NCI-H2029 (cell line): Measurements from ENCODE around the gene PTPRF.
A peak's percentile ranks its signal among the peaks of the same experiment; 100 is the strongest.
"Not testable (repeated sequence)": the region's sequence is repeated elsewhere in the genome, so short reads cannot be mapped to it uniquely, and the experiment has no call there.

ENCODE experiments used
- DNase-seq: peaks from one replicate; lab custom pipeline; 2025; lab: John Stamatoyannopoulos, UW

PTPRF gene

DNA sequence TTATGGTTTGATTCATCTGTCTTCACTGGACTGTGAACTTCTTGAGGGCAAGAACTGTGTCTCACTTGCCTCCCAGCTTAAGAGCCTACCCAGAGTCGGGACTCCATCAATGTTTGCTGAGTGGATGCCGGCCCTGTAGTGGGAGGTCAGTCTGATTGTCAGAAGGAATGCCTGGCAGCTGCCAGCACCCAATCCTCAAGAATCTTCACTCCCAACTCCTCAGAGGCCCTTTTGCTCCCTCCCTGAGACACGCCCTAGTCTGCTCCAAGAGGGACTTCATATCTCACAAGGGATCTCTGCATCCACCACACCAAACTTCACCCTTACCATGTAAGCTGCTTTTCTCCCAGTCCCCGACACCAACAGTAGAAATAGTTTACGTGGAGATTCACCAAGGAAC is 104.0 kb downstream of the PTPRF start:
- DNase-seq = no peak

DNA sequence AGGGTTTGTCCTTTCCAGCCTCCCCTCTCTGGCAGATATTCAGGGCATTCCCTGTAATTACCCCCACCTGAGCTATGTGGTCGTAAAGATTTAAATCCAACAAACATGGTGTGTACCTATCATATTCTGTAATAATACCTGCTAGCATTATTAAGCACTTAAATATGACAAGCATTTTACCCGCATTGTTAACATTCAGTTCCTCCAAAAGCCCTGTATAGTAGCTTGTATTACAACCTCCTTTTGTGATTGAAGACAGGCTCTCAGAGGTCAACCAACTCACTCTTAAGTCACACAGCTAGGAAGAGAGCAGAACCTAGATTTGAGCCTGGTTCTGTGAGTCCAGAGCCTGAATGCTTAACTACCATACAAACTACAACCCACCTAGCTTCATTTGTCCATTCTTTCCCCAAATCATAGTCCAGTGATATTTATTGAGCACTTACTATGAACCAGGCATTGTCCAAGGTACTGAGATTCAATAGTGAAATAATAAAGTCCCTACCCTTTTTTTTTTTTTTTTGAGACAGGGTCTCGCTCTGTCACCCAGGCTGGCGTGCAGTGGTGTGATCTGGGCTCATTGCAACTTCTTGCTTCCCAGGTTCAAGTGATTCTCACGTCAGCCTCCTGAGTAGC is 105.4 kb downstream of the PTPRF start:
- no peak for DNase-seq

DNA sequence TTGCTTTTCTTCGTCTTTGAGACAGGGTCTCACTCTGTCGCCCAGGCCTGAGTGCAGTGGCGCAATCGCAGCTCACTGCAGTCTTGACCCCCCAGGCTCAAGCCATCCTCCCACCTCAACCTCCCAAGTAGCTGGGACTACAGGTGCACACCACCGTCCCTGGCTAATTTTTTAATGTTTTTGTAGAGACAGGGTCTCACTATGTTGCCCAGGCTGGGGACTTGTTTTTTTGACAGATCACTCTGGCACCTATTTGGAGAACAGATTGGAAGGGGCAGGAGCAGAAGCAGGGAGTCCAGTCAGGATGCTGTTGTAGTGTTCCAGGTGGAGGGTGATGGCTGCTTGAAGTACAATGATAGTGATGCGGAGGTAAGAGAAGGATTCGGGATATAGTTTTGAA is 106.6 kb downstream of the PTPRF start:
- DNase-seq = no peak

DNA sequence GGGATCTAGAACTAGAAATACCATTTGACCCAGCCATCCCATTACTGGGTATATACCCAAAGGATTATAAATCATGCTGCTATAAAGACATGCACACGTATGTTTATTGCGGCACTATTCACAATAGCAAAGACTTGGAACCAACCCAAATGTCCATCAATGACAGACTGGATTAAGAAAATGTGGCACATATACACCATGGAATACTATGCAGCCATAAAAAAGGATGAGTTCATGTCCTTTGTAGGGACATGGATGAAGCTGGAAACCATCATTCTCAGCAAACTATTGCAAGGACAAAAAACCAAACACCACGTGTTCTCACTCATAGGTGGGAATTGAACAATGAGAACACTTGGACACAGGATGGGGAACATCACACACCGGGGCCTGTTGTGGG is 107.7 kb downstream of the PTPRF start:
- not testable (repeated sequence) for DNase-seq

DNA sequence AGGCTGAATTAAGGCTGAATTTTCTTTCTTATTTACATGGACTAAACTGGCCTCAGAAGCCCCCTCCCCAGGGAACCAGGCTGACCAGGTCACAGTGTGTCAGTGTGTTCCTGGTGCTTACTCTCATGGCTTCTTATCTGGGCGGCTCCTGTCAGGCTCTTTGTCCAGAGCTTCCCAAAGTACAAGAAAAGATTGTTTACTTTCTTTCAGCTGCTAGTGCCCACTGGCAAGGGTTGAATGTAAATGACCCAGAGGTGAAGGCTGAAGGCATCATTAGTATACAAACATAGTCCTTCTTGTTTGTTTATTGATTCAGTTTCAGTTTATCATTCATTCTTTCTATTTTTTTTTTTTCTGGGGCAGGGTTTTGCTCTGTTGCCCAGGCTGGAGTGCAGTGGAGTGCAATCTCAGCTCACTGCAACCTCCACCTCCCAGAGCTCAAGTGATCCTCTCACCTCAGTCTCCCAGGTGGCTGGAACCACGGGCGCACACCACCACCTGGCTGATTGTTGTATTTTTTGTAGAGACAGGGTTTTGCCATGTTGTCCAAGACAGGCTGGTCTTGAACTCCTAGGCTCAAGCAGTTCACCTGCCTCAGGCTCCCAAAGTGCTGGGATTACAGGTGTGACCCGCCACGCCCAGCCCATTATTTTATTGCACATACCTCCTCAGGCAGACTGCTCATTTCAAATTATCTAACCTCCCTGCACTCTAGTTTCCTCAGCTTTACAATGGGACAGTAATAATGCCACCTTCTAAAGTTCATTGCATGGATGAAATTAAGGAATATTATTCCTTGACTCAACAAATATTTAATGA is 109.5 kb downstream of the PTPRF start:
- DNase-seq = peak; percentile 63

DNA sequence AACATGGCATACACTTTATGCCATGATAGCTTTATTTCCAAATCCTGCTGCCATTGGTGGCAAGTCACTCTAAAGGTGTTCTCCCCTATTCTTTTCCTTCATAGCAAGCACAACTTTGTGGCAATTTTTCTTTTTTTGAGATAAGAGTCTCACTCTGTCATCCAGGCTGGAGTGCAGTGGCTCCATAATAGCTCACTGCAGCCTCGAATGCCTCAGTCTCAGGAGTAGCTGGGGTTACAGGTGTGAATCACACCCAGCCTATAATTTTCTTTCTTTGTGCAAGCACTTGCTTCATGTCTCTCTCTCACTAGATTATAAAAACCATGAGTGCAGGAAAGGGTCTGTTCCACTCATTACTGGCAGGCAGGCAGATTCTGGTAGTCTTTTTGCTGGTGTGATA is 113.9 kb downstream of the PTPRF start:
- DNase-seq = no peak

DNA sequence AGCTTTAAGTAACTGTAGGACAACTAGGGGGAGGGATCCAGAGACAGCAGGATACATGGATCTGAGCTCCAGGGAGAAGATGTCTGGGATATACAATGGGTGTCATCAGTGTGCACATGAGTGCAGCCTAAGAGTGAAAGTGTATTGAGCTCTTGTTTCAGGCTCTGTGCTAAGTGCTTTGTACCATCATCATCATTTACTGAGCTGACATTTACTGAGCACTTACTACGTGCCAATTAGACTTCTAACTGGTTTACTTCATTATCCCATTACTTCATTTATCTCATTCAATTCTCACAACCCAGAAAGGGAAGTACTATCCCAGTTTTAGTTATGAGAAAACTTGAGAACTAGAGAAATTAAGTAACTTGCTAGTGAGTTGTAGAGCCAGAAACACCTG is 114.8 kb downstream of the PTPRF start:
- no peak for DNase-seq

DNA sequence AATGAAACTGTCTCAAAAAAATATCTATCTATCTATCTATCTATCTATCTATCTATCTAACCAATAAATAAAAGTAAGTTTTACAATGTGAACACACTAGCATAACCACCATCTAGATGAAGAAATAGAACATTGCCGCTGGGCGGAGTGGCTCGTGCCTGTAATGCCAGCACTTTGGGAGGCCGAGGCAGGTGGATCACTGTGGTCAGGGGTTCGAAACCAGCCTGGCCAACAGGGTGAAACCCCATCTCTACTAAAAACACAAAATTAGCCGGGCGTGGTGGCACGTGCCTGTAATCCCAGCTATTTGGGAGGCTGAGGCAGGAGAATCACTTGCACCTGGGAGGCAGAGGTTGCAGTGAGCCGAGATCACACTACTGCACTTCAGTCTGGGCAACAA is 116.6 kb downstream of the PTPRF start:
- not testable (repeated sequence) for DNase-seq

DNA sequence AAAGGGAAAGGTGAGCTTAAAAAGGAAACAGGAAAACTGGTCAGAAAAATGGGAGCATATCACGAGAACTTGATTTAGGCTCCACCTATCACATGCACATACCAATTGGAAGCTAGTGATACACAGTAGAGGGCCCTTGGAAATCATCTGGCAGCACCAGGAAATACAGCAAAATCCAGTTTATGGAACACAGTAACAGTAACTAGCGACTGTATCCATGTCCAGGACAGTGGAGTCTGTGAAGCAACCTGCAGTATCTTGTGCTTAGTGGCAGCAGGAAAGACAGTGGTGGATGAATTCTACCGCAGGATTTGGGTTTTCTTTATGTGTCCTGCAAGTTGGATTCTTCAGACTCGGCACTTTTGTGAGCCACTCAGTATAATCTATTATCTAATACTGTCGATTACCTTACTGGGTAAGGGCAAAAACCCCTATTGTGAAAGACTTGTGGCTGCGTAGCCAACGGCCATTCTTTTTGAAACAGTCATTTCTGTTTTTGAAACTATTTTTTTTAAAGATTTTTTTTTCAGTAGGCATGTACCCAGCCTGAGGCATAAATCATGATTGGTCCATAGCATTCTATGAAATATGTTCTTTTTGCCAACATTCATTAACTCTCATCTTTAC is 117.7 kb downstream of the PTPRF start:
- DNase-seq = peak; percentile 14

DNA sequence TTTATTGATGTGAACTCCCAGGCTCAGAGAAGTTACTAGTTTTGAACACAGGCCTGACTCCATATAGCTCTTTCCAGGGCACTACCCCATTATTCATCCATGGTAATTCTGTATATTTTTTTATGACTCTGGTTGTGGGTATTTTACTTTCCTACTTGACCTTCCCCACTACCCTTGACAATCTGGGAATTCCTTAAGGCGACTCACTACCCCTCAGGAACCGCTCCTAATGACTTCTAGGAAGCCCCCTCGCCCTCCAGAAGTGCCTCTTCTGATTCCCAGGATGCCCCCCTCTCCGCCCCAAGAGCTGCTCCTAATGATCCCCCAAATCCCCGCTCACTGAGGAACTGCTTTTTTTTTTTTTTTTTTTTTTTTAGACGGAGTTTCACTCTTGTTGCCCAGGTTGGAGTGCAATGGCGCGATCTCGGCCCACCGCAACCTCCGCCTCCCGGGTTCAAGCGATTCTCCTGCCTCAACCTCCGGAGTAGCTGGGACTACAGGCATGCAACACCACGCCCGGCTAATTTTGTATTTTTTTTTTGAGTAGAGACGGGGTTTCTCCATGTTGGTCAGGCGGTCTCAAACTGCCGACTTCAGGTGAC is 118.3 kb downstream of the PTPRF start:
- no peak for DNase-seq

DNA sequence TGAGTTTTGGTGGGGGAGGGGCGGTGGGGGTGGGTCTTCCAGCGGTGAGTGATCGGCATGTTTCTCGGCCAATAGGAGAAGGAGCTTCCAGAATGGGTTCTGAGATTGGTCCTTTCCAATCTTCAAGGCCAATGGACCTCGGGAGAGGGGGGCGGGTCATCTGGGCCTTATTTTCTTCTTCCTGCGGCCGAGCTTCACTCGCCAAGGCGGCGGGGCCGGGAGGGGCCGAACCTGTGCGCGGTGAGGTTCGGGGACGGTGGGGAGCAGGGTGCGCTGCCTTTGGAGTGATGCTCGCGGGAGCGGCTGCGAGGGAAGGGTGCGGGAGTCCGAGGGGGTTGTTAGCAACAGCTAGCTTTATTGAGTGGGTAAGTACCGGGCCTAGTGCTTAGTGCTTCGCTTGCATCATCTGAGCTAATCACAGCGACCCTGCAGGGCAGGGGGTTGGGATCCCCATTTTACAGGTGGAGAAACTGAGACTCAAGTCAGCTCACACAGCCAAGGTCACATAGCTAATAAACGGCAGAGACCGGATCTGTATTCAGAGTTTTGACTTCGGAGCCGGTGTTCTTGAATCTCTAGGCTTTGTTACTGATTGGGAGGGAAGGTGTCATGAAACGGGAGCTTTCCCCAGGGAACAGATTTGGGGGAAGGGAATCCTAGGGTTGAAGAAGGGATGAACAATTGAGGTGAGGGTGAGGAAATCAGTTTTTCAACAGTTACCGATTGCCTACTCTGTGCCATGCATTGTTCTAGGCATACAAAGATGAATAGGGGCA is 119.8 kb downstream of the PTPRF start:
- peak; percentile 99 for DNase-seq

DNA sequence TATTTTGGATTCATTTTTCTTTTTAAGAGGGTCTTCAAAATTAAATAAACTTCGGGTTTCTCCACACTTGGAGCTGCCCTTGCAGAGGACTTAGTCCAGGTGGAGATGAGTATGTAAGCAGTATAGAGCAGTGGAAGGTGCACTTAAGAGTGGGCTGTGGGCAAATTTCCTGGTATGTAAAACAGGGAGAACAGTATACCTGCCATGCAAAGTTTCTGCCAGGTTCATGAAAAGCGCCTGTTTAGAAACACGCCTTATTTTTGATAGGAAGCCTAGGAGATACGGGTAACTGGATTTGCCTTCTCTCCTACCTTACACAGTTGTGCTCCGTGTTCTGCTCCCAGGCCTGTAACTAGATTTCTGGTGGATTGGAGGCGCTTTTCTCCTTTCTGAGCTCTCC is 120.5 kb downstream of the PTPRF start:
- no peak for DNase-seq

DNA sequence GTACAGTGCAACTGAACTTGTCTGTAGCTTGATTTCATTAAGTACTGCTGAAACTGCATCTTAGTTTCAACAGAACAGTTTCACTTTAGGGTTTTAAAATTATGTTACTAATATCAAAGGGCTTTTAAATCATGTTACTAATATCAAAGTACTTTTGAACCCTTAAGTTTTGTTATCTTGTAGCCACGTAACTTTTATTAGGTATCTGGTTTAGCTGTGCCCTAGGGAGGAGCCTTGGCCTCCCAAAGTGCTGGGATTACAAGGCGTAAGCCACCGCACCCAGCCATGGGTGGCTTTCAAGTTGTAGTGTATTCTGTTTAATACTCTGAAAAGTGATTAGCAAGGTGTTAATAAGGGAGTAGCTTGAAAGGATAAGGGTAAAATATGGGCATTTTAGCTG is 121.2 kb downstream of the PTPRF start:
- no peak for DNase-seq

DNA sequence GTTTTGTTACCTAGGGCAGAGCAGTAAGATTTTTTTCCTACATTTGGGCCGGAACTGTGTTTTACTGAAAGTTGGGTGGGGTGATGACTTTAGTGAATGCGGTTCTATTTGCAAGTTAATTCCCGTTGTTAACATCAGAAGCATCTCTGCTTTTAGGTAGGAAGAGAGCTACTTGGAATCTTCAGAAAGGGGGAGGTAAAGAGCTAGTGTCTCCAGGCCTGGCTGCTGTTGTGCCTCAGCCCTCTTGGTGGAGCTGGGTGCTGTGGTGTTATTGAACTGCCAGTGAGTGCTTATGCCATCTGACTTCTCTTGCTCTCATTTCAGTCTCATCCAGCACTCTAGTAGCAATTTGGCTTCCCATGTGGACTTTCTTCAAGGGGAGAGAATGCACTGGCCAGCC is 122.7 kb downstream of the PTPRF start:
- DNase-seq = no peak

DNA sequence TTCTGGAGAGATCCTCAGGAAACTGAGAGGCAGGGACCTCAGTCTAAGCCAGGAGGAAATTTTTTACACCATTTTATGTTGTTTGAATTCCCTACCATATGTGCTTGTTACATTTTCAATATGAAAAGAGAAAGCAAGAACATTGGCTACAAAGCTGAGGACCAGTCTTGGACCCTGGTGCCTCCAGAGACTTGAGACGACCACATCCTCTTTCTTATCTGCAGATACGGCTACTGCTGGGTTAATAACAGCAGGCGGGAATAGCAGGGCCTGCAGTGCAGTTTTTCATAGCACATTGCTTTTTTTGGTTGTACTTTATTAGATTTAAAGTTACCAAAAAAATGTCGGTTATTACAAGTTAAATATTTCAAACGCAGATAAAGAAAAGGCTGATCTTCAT is 123.2 kb downstream of the PTPRF start:
- no peak for DNase-seq

DNA sequence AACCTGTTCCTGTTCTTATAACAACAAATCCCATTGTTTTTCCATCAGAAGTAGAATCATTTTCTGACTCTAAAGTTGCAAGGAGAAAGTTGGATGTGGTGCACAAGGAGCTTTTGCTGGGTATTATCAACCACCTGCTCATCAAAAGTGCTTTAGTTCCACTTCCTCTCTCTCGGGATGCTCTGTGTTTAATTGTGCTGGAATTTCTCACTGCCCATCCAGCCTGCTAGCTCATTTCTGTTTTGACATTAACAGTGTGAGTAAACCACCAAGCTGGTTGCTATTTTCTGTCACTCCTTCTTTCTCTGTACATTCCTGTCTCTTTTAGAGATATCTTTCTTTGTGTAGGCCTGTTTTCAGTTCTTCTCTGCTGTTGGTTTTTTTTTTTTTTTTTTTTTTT is 125.3 kb downstream of the PTPRF start:
- DNase-seq = no peak

DNA sequence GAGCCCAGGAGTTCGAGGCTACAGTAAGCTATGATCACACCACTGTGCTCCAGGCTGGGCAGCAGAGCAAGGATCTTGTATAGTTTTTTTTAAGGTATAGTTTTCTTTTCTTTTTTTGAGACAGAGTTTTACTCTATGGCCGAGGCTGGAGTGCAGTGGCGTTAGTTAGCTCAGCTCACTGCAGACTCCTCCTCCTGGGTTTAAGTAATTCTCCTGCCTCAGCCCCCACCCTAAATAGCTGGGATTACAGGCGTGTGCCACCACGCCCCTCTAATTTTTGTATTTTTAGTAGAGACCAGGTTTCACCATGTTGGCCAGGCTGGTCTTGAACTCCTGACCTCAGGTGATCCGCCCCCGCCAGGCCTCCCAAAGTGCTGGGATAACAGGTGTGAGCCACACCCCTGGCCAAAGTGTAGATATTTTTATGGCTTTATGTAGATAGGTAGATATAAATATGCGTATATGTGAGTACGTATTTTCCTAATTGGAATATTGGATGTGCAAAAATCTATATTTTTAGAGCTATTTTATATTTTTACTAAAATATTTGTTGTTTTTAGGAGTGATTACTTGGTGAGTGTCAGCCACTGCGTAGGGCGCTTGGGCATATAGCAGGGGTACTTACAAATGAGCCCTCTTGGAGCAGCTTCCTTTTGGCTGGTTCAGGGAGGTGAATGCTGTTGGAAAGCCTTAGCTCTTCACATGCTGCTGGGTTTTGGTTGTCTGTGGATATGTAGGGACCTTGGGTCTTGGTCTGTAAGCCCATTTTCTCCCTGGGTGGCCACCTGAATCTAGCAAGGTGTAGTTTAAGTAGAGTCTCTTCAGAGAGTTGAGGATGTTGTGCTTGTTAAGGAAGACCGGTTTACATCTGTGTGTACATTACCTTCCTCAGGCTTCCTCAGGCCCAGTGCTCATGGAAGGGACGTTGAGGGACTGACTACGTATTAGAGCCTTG is 128.8 kb downstream of the PTPRF start:
- DNase-seq = no peak

DNA sequence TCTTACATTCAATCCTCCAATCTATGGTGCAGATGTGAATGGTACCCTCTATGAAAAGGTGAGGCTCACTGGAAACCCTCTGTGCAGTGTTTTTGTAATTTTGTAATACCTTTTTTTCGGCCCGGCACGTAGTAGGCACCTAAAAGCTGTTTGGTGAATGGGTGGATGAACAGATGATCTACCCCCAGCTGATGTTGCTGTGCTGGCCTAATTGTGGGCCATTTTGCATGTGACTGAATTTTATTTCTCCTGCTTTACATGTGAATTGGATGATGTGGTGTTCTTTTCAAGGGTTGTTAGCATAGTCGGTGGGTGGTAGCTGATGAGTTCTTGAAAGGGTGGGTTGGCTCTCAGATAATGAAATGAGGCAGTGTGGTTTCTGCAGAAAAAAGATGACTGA is 129.7 kb downstream of the PTPRF start:
- no peak for DNase-seq

DNA sequence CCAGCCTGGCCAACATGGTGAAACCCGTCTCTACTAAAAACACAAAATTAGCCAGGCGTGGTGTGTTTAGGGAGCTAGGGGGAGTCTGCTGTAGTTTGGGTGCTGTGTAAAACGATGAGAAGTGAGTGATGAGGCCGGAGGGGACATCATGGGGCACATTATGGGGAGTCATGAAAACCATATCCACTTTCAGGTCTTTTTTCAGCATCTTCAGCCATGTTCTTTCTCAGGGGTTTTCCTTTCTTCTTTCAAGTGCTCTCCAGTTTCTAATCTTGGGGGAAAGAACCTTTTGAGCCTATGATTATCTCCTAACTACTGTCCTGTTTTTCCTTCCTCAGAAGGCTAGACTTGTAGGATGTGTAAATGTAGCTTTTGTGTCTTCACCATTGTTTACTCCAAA is 133.7 kb downstream of the PTPRF start:
- no peak for DNase-seq

DNA sequence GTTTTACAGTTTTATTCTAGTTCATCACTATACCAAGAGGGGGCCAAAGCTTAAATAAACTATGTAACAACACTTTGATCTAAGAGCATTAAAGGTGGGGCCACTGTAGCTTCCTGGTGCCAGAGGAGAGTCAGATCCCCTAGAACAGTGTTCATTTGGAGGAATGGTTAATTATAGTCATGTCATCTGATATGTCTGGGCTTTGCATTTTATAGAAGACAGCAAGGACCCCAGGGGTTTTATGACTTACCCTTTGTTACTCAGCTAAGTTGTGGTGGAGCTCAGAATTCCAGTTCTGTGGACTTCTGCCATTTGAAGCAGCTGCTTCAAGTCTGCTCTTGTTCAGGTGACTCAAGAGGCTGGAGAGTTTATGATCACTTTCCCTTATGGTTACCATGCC is 135.9 kb downstream of the PTPRF start:
- no peak for DNase-seq

DNA sequence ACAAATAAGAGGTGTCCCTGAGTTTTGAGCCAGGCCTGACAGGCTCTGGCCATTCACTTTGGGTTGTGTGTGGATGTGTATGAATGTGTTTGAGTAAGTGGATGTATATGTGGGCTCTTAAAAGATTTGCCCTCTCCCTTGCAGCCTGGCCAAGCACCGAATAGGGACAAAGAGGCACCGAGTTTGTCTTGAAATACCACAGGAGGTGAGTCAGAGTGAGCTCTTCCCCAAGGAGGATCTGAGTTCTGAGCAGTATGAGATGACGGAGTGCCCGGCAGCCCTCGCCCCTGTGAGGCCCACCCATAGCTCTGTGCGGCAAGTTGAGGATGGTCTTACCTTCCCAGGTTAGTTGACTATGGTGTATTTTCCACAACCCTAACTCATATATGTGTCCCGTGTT is 138.3 kb downstream of the PTPRF start:
- DNase-seq = no peak
